LNCaP clone FGC (cell line): ENCODE data around the gene CALR.
A peak's percentile ranks its signal among the peaks of the same experiment; 100 is the strongest.
"Not testable (repeated sequence)": the region's sequence is repeated elsewhere in the genome, so short reads cannot be mapped to it uniquely, and the experiment has no call there.

Source experiments
- DNase-seq: peaks from one replicate; pipeline ENCODE4 v3.0.0-alpha.2; 2011; ENCODE audit warnings: low read depth
- H3K4me3 ChIP-seq: 2 replicates; pipeline ENCODE4 v1.5.1; 2011; ENCODE audit warnings: mild to moderate bottlenecking, low read depth, low read length, control low read depth
- CTCF ChIP-seq: IDR thresholded peaks from 2 replicates; pipeline ENCODE4 v1.5.1; 2012; ENCODE audit warnings: mild to moderate bottlenecking; ENCODE audit not compliant: control insufficient read depth, insufficient read depth; ENCODE audit errors: extremely low read depth

The CALR gene

GRCh38 chr19:12937927-12938778 lies at the start of gene CALR:
TSS of gene CALR (plus strand) at chr19:12938609. CDS start at chr19:12938680, 71 bp downstream.
- no peak for TF ChIP-seq CTCF
- DNase-seq: peak; percentile 99

GRCh38 chr19:12890299-12890786 lies 48.1 kb upstream of the CALR start:
- DNase-seq: not testable (repeated sequence)
- peak overlapping the region; percentile 99 for H3K4me3 ChIP-seq

More at GRCh38 chr19:12937927-12938778, at the start of gene CALR:
- peak within 1 kb of the TSS; percentile 85 for H3K4me3 ChIP-seq

GRCh38 chr19:12890787-12891552 lies 47.4 kb upstream of the CALR start, which contains the start of gene GCDH:
TSS of gene GCDH (plus strand) at chr19:12891160. CDS start at chr19:12891305, 145 bp downstream.
- TF ChIP-seq CTCF: no peak
- H3K4me3 ChIP-seq: peak within 1 kb of the TSS; percentile 99
- peak; percentile 98 for DNase-seq

GRCh38 chr19:12891553-12892021 lies 46.8 kb upstream of the CALR start:
- no peak for DNase-seq
- H3K4me3 ChIP-seq: peak overlapping the region; percentile 99
- TF ChIP-seq CTCF: no peak

GRCh38 chr19:12893582-12893981 lies 44.8 kb upstream of the CALR start:
- H3K4me3 ChIP-seq: no peak overlapping the region
- no peak for DNase-seq
- TF ChIP-seq CTCF: no peak

- no peak for DNase-seq
- no peak for TF ChIP-seq CTCF
- H3K4me3 ChIP-seq: no peak overlapping the region
Observed at GRCh38 chr19:12896460-12896859, 41.9 kb upstream of the CALR start.
